ENCODE results near the gene PLCD3. TPM values are rescaled to one million over a fixed set of nuclear protein-coding genes. Genes with fewer than 3 reads are reported as not detected.
"Not testable (repeated sequence)": the region's sequence is repeated elsewhere in the genome, so short reads cannot be mapped to it uniquely, and the experiment has no call there.

The PLCD3 gene
- total RNA-seq, 4 donors from 2014 or later, result 11.6 to 44.4 (median 18.4) TPM

- TF ChIP-seq POLR2A (IDR thresholded peaks at IDR 0.05) (no peak), CTCF (IDR thresholded peaks at IDR 0.05) (no peak)
- H3K4me1 ChIP-seq, result peaks cover 8 to 70% (median 12%) of the 10 kb centered on the region in 4 donors
Measured at GRCh38 chr17:45127207-45127547, 5.1 kb downstream of the PLCD3 start.

GRCh38 chr17:45125509-45125908 lies 6.8 kb downstream of the PLCD3 start:
- TF ChIP-seq POLR2A (IDR thresholded peaks at IDR 0.05), result no peak
- no peak for TF ChIP-seq CTCF (IDR thresholded peaks at IDR 0.05)
- peaks cover 0 to 59% (median 10%) of the 10 kb centered on the region in 4 donors for H3K4me1 ChIP-seq
- H3K4me3 ChIP-seq, result no peak overlapping the region
- H3K27me3 ChIP-seq, result no peaks in the 10 kb centered on the region
- H3K9me3 ChIP-seq, result no peaks in the 10 kb centered on the region
- no peak overlapping the region for H3K27ac ChIP-seq
- no peaks in the 10 kb centered on the region for H3K36me3 ChIP-seq
- DNase-seq, result no peak

More at GRCh38 chr17:45127207-45127547, 5.1 kb downstream of the PLCD3 start:
- no peaks in the 10 kb centered on the region for H3K27me3 ChIP-seq
- no peak overlapping the region for H3K4me3 ChIP-seq
- H3K9me3 ChIP-seq, result no peaks in the 10 kb centered on the region
- H3K27ac ChIP-seq, result peak overlapping the region in 2 of 4 donors; percentile 53 to 72
- no peaks in the 10 kb centered on the region for H3K36me3 ChIP-seq
- DNase-seq, result no peak

GRCh38 chr17:45124797-45125122 lies 7.6 kb downstream of the PLCD3 start:
- Histone ChIP-seq H3K4me1 (peaks cover 0 to 54% (median 9%) of the 10 kb centered on the region in 4 donors), H3K27ac (peak overlapping the region in 3 of 4 donors; percentile 10 to 83 (median 58))
- H3K27me3 ChIP-seq, result not testable (repeated sequence)

GRCh38 chr17:45123930-45124796 lies 8.2 kb downstream of the PLCD3 start:
- H3K9me3 ChIP-seq, result no peaks in the 10 kb centered on the region
- no peaks in the 10 kb centered on the region for H3K36me3 ChIP-seq
- H3K27me3 ChIP-seq, result no peaks in the 10 kb centered on the region
- no peak overlapping the region for H3K4me3 ChIP-seq
- peak in 2 of 3 donors; percentile 76 to 88 for DNase-seq
- peak overlapping the region in 3 of 4 donors; percentile 10 to 83 (median 58) for H3K27ac ChIP-seq
- TF ChIP-seq POLR2A (IDR thresholded peaks at IDR 0.05) (no peak), CTCF (IDR thresholded peaks at IDR 0.05) (no peak)
- peaks cover 0 to 48% (median 8%) of the 10 kb centered on the region in 4 donors for H3K4me1 ChIP-seq

More at GRCh38 chr17:45124797-45125122, 7.6 kb downstream of the PLCD3 start:
- H3K36me3 ChIP-seq, H3K9me3 ChIP-seq, DNase-seq, H3K4me3 ChIP-seq: not testable (repeated sequence)

GRCh38 chr17:45123076-45123770 lies 9.1 kb downstream of the PLCD3 start:
- no peaks in the 10 kb centered on the region for H3K9me3 ChIP-seq
- no peaks in the 10 kb centered on the region for H3K36me3 ChIP-seq
- peaks cover 0 to 39% (median 6%) of the 10 kb centered on the region in 4 donors for H3K4me1 ChIP-seq
- no peaks in the 10 kb centered on the region for H3K27me3 ChIP-seq
- H3K27ac ChIP-seq, result peak overlapping the region in 1 of 4 donors; percentile 83
- no peak overlapping the region for H3K4me3 ChIP-seq
- no peak for TF ChIP-seq CTCF (IDR thresholded peaks at IDR 0.05)
- no peak for TF ChIP-seq POLR2A (IDR thresholded peaks at IDR 0.05)
- DNase-seq, result no peak

- Histone ChIP-seq H3K4me1 (peaks cover 0 to 27% (median 6%) of the 10 kb centered on the region in 4 donors), H3K4me3 (no peak overlapping the region), H3K27ac (no peak overlapping the region), H3K9me3 (no peaks in the 10 kb centered on the region), H3K36me3 (peaks cover 0 to 4% (median 0%) of the 10 kb centered on the region in 3 donors), H3K27me3 (no peaks in the 10 kb centered on the region)
- DNase-seq, result no peak
- no peak for TF ChIP-seq POLR2A (IDR thresholded peaks at IDR 0.05)
- TF ChIP-seq CTCF (IDR thresholded peaks at IDR 0.05), result no peak
Measured at GRCh38 chr17:45121055-45121454, 11.3 kb downstream of the PLCD3 start.

Measured in Peyer's patch (tissue), 4 donors.